ENCODE measurements around the gene EMP3.

DNA sequence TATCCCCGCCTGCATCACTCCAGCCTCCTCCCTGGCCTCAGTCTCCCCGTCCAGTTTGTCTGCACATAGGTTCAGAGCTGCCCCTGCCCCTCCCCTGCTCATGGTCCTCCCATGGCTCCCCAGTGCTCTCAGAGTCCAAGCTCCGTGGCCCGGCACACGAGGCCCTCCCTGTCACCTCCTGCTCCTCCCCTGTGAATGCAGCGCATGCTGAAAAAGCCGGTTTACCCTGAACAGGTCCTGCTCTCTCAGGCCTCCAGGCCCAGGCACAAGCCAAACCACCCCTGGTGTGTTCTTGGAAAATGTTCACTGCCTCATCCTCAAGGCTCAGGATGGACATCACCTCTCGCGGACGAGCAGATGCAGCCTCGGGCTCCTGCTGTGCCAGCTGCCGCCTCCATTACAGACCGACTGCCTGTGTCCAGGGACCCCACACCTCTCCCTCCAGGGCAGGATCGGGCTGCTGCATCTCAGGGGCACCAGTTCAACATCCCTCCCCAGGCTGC is 13.0 kb downstream of the EMP3 start:
- TF ChIP-seq, protein P1, sequence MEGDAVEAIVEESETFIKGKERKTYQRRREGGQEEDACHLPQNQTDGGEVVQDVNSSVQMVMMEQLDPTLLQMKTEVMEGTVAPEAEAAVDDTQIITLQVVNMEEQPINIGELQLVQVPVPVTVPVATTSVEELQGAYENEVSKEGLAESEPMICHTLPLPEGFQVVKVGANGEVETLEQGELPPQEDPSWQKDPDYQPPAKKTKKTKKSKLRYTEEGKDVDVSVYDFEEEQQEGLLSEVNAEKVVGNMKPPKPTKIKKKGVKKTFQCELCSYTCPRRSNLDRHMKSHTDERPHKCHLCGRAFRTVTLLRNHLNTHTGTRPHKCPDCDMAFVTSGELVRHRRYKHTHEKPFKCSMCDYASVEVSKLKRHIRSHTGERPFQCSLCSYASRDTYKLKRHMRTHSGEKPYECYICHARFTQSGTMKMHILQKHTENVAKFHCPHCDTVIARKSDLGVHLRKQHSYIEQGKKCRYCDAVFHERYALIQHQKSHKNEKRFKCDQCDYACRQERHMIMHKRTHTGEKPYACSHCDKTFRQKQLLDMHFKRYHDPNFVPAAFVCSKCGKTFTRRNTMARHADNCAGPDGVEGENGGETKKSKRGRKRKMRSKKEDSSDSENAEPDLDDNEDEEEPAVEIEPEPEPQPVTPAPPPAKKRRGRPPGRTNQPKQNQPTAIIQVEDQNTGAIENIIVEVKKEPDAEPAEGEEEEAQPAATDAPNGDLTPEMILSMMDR (IDR thresholded peaks at IDR 0.05; ENCODE audit: poor library complexity) = no peak
- TF ChIP-seq EZH2phosphoT487 (IDR thresholded peaks at IDR 0.05; ENCODE audit: low read depth, severe bottlenecking, unreplicated experiment) (no peak), EZH2 (IDR thresholded peaks at IDR 0.05; ENCODE audit: borderline replicate concordance) (no peak)
